ENCODE measurements around the gene CENPL.
"Not testable (repeated sequence)": the region's sequence is repeated elsewhere in the genome, so short reads cannot be mapped to it uniquely, and the experiment has no call there.

CENPL gene

DNA sequence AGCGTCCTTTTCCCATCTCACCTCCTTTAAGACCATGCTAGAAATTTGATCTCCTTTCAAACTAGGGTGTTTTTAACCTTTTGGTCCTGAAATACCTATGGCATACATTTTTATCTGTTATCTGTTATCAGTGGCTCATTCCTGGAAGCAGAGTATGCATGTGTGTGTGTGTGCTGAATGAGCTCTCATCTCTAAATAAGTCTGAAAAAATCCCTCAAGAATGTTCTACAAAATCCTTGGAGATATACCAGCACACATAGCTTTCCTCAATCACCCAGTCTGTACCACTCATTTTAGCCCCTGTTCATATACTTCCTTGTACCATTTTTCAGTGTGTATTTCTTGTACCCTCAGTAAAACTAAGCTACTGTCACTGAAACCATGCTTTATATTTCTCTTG lies 6.2 kb downstream of the CENPL start:
- Histone ChIP-seq H3K27ac (ENCODE audit: low read length, poor library complexity, severe bottlenecking) (no peak overlapping the region), H3K18ac (ENCODE audit: low read depth in 1 of 2, low read length in 2 of 2) (no peak overlapping the region)
- DNase-seq, result no peak

DNA sequence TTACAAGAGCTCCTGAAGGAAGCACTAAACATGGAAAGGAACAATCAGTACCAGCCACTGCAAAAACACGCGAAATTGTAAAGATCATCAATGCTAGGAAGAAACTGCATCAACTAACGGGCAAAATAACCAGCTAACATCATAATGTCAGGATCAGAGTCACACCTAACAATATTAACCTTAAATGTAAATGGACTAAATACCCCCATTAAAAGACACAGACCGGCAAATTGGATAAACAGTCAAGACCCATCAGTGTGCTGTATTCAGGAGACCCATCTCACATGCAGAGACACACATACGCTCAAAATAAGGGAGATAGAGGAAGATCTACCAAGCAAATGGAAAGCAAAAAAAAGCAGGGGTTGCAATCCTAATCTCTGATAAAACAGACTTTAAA lies 11.0 kb downstream of the CENPL start:
- H2BK120ac ChIP-seq (ENCODE audit: low read depth, low read length); H3K23ac ChIP-seq (ENCODE audit: low read length in 2 of 2); H3K4me2 ChIP-seq (ENCODE audit: low read length, poor library complexity, severe bottlenecking); H4K8ac ChIP-seq (ENCODE audit: low read length); H3K18ac ChIP-seq (ENCODE audit: low read depth in 1 of 2, low read length in 2 of 2); H3K4ac ChIP-seq (ENCODE audit: low read depth in 1 of 2, low read length in 2 of 2); H2BK12ac ChIP-seq (ENCODE audit: low read length in 2 of 2); H4K91ac ChIP-seq (ENCODE audit: low read length); H2BK5ac ChIP-seq (ENCODE audit: low read depth, low read length, poor library complexity, severe bottlenecking); H2AFZ ChIP-seq (ENCODE audit: low read depth, low read length); H2AK5ac ChIP-seq (ENCODE audit: low read length, severe bottlenecking); H3K79me1 ChIP-seq (replicated peaks; ENCODE audit: low read length, poor library complexity, severe bottlenecking); H2BK15ac ChIP-seq (ENCODE audit: low read depth, poor library complexity, severe bottlenecking); H3K4me1 ChIP-seq (ENCODE audit: control insufficient read depth, insufficient read depth, low read depth, low read length); H3K9me3 ChIP-seq (ENCODE audit: control insufficient read depth, low read length); H3K27ac ChIP-seq (ENCODE audit: low read length, poor library complexity, severe bottlenecking); H3K14ac ChIP-seq (ENCODE audit: low read length in 2 of 2); H3K27me3 ChIP-seq (ENCODE audit: control insufficient read depth in 1 of 2, insufficient read depth in 1 of 2, low read length in 2 of 2); H3K9ac ChIP-seq (ENCODE audit: low read length); H3K4me3 ChIP-seq (ENCODE audit: insufficient read depth in 1 of 2, low read depth in 1 of 2, low read length in 2 of 2); DNase-seq: not testable (repeated sequence)
- 100% methylated on average over 5 of the region's 5 CpGs for WGBS
- peaks cover 3 to 20% of the 10 kb centered on the region in 2 experiments for H3K36me3 ChIP-seq (ENCODE audit: control insufficient read depth in 1 of 2, insufficient read depth in 2 of 2, low read depth in 1 of 2, low read length in 2 of 2)

More for the DNA sequence above, 6.2 kb downstream of the CENPL start:
- Histone ChIP-seq H3K23ac (ENCODE audit: low read length in 2 of 2) (no peak overlapping the region), H3K4me3 (ENCODE audit: insufficient read depth in 1 of 2, low read depth in 1 of 2, low read length in 2 of 2) (no peak overlapping the region), H4K8ac (ENCODE audit: low read length) (no peak overlapping the region), H3K4me2 (ENCODE audit: low read length, poor library complexity, severe bottlenecking) (no peak overlapping the region), H2BK15ac (ENCODE audit: low read depth, poor library complexity, severe bottlenecking) (no peak overlapping the region), H3K36me3 (ENCODE audit: control insufficient read depth in 1 of 2, insufficient read depth in 2 of 2, low read depth in 1 of 2, low read length in 2 of 2) (peaks cover 0 to 15% of the 10 kb centered on the region in 2 experiments), H3K14ac (ENCODE audit: low read length in 2 of 2) (no peak overlapping the region), H2BK5ac (ENCODE audit: low read depth, low read length, poor library complexity, severe bottlenecking) (no peak overlapping the region), H3K4ac (ENCODE audit: low read depth in 1 of 2, low read length in 2 of 2) (no peak overlapping the region), H3K27me3 (ENCODE audit: control insufficient read depth in 1 of 2, insufficient read depth in 1 of 2, low read length in 2 of 2) (no peaks in the 10 kb centered on the region), H2AK5ac (ENCODE audit: low read length, severe bottlenecking) (no peak overlapping the region), H3K4me1 (ENCODE audit: control insufficient read depth, insufficient read depth, low read depth, low read length) (no peaks in the 10 kb centered on the region), H3K9ac (ENCODE audit: low read length) (no peak overlapping the region), H3K9me3 (ENCODE audit: control insufficient read depth, low read length) (no peaks in the 10 kb centered on the region), H2AFZ (ENCODE audit: low read depth, low read length) (no peak overlapping the region), H3K79me1 (replicated peaks; ENCODE audit: low read length, poor library complexity, severe bottlenecking) (peaks cover 3% of the 10 kb centered on the region), H2BK120ac (ENCODE audit: low read depth, low read length) (no peak overlapping the region), H4K91ac (ENCODE audit: low read length) (no peak overlapping the region), H2BK12ac (ENCODE audit: low read length in 2 of 2) (no peak overlapping the region)
- whole genome bisulfite sequencing, result 100% methylated on average over 1 of the region's 1 CpG

DNA sequence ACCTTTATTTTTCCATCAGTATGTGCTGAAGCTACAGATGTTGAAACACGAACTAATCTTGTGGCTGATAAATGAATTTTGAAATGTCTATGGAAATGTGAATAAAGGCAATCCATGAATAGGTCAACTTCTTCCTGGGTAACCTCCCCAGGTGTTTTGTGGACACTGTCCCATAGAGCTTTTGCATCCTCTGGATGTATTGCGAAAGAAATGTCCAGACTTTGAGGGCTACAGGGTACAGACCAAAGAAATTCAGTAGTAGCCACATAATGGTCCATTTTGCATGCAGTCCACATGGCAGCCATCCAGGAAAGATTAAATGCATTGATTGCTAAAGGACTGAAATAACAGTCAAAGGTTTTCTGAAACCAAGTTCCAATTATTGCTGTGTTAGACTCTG lies 21.7 kb downstream of the CENPL start:
- Histone ChIP-seq H3K9ac (ENCODE audit: low read length) (no peak overlapping the region), H3K18ac (ENCODE audit: low read depth in 1 of 2, low read length in 2 of 2) (no peak overlapping the region), H3K36me3 (ENCODE audit: control insufficient read depth in 1 of 2, insufficient read depth in 2 of 2, low read depth in 1 of 2, low read length in 2 of 2) (peaks cover 3 to 50% of the 10 kb centered on the region in 2 experiments), H3K79me1 (replicated peaks; ENCODE audit: low read length, poor library complexity, severe bottlenecking) (peaks cover 14% of the 10 kb centered on the region), H3K4me3 (ENCODE audit: insufficient read depth in 1 of 2, low read depth in 1 of 2, low read length in 2 of 2) (no peak overlapping the region), H3K9me3 (ENCODE audit: control insufficient read depth, low read length) (no peaks in the 10 kb centered on the region), H4K91ac (ENCODE audit: low read length) (no peak overlapping the region), H2BK12ac (ENCODE audit: low read length in 2 of 2) (no peak overlapping the region), H2BK120ac (ENCODE audit: low read depth, low read length) (no peak overlapping the region), H3K23ac (ENCODE audit: low read length in 2 of 2) (no peak overlapping the region), H3K14ac (ENCODE audit: low read length in 2 of 2) (no peak overlapping the region), H2BK15ac (ENCODE audit: low read depth, poor library complexity, severe bottlenecking) (no peak overlapping the region), H4K8ac (ENCODE audit: low read length) (no peak overlapping the region), H2BK5ac (ENCODE audit: low read depth, low read length, poor library complexity, severe bottlenecking) (no peak overlapping the region), H3K4ac (ENCODE audit: low read depth in 1 of 2, low read length in 2 of 2) (no peak overlapping the region), H3K27ac (ENCODE audit: low read length, poor library complexity, severe bottlenecking) (no peak overlapping the region), H3K4me1 (ENCODE audit: control insufficient read depth, insufficient read depth, low read depth, low read length) (no peaks in the 10 kb centered on the region), H2AK5ac (ENCODE audit: low read length, severe bottlenecking) (no peak overlapping the region), H2AFZ (ENCODE audit: low read depth, low read length) (no peak overlapping the region), H3K27me3 (ENCODE audit: control insufficient read depth in 1 of 2, insufficient read depth in 1 of 2, low read length in 2 of 2) (no peaks in the 10 kb centered on the region), H3K4me2 (ENCODE audit: low read length, poor library complexity, severe bottlenecking) (no peak overlapping the region)
- DNase-seq, result no peak
- 98% methylated on average over 2 of the region's 2 CpGs for WGBS

DNA sequence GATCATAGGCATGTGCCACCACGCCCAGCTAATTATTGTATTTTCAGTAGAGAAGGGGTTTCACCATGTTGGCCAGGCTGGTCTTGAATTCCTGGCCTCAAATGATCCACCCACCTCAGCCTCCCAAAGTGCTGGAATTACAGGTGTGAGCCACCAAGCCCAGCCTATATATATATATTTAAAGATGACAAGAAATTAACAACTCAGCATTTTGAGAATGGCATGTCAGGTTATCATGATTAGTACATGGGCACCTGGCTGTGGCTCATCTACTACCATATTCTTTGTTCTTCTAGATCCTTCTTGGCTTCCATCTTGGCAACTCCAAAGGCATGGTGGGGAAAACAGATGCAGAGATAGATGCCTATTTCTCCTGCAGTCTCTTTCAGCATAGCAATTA lies 24.7 kb downstream of the CENPL start:
- not testable (repeated sequence) for H3K4ac ChIP-seq (ENCODE audit: low read depth in 1 of 2, low read length in 2 of 2); H3K23ac ChIP-seq (ENCODE audit: low read length in 2 of 2); H4K8ac ChIP-seq (ENCODE audit: low read length); H3K27ac ChIP-seq (ENCODE audit: low read length, poor library complexity, severe bottlenecking); H2BK5ac ChIP-seq (ENCODE audit: low read depth, low read length, poor library complexity, severe bottlenecking); H3K18ac ChIP-seq (ENCODE audit: low read depth in 1 of 2, low read length in 2 of 2); H2BK15ac ChIP-seq (ENCODE audit: low read depth, poor library complexity, severe bottlenecking); H3K14ac ChIP-seq (ENCODE audit: low read length in 2 of 2); H2BK12ac ChIP-seq (ENCODE audit: low read length in 2 of 2); H3K9ac ChIP-seq (ENCODE audit: low read length); H2BK120ac ChIP-seq (ENCODE audit: low read depth, low read length); H4K91ac ChIP-seq (ENCODE audit: low read length); H3K4me3 ChIP-seq (ENCODE audit: insufficient read depth in 1 of 2, low read depth in 1 of 2, low read length in 2 of 2); H3K4me1 ChIP-seq (ENCODE audit: control insufficient read depth, insufficient read depth, low read depth, low read length); H3K4me2 ChIP-seq (ENCODE audit: low read length, poor library complexity, severe bottlenecking); H2AFZ ChIP-seq (ENCODE audit: low read depth, low read length); DNase-seq; H3K79me1 ChIP-seq (replicated peaks; ENCODE audit: low read length, poor library complexity, severe bottlenecking); H3K9me3 ChIP-seq (ENCODE audit: control insufficient read depth, low read length); H2AK5ac ChIP-seq (ENCODE audit: low read length, severe bottlenecking); H3K27me3 ChIP-seq (ENCODE audit: control insufficient read depth in 1 of 2, insufficient read depth in 1 of 2, low read length in 2 of 2)
- H3K36me3 ChIP-seq (ENCODE audit: control insufficient read depth in 1 of 2, insufficient read depth in 2 of 2, low read depth in 1 of 2, low read length in 2 of 2), result peaks cover 0 to 37% of the 10 kb centered on the region in 2 experiments
- no CpG with 5 or more reads among the region's 1 CpG for WGBS
